Motor neuron (in vitro differentiated cells): Measurements from ENCODE around the gene OGT. TPM values are rescaled to one million over a fixed set of nuclear protein-coding genes. Genes with fewer than 3 reads are reported as not detected.
"Not testable (repeated sequence)": the region's sequence is repeated elsewhere in the genome, so short reads cannot be mapped to it uniquely, and the experiment has no call there.

Source experiments
- ATAC-seq, 8 experiments: fragments of 200-7000 bp; cut with Tn5 transposase; replicated peaks in 6 of 8; 2 replicates each; pipeline ENCODE4 v1.8.0; 2021; ENCODE audit warnings: mild to moderate bottlenecking in 8 of 8, moderate library complexity in 8 of 8
- H3K27ac ChIP-seq, 2 donors: fragments of 250-450 bp; sonication (Bioruptor Pico); 2 replicates each; pipeline ENCODE4 v1.9.0; 2021; ENCODE audit warnings: antibody characterized with exemption in 2 of 2, mild to moderate bottlenecking in 2 of 2, moderate library complexity in 1 of 2
- H3K4me1 ChIP-seq, 2 donors: fragments of 250-450 bp; sonication (Bioruptor Pico); replicated peaks in 1 of 2; 2 replicates each; pipeline ENCODE4 v1.6.1; 2021; ENCODE audit warnings: antibody characterized with exemption in 2 of 2, mild to moderate bottlenecking in 2 of 2, moderate library complexity in 1 of 2
- H3K4me3 ChIP-seq, 5 donors: fragments of 250-450 bp; sonication (Bioruptor Pico); 2 replicates each; pipeline ENCODE4 v1.9.0; 2021; ENCODE audit warnings: antibody characterized with exemption in 5 of 5, mild to moderate bottlenecking in 5 of 5, moderate library complexity in 4 of 5
- WGBS, 10 experiments: fragments of 450-650 bp; shearing (Covaris generic); methylation state at CpG; one replicate each; pipeline ENCODE4 v1.0.0; 2022; 5-methylcytosine and 5-hydroxymethylcytosine counted together
- in situ Hi-C, 9 experiments: fragments of 400-800 bp; cut with MboI; loops; one replicate each; pipeline ENCODE4 v1.15.0; 2021; ENCODE audit warnings: low sequenced_read_pairs in 9 of 9, low pct_unique_long_range_greater_than_20kb in 2 of 9; ENCODE audit not compliant: unreplicated experiment in 9 of 9
- total RNA-seq, 8 experiments: library from RNA; unstranded; fragments of 300-600 nt; gene quantifications; 2 replicates each; pipeline versions ENCODE4 v1.2.3 to v1.2.4, GENCODE V29; 2022

Gene OGT
- total RNA-seq, 8 experiments from 2014 or later = 52.6 to 285 (median 97.7) TPM

DNA sequence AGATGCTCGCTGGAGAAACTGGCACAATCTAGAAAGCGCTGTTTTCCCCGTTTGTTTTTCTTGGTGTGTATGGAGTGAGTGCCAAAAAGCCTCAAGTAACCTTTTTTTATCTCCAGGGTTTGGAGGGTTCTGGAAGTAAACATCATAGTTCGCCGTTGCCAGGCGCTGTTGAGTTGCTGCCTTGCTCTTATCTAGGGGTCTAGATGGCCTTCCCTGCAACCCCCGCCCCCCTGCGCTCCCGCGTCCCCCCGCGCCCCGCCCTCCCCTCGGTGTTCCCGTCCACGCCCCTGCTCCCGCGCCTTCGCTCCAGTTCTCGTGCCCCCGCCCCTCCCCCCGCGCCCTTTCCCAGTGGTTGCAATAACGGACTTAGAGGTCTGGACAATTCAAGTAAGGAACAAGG, 44.8 kb downstream of the OGT start:
- Histone ChIP-seq H3K4me1 (no peaks in the 10 kb centered on the region), H3K4me3 (no peak overlapping the region), H3K27ac (no peak overlapping the region)
- WGBS, 10 experiments = 60 to 100% methylated on average over 1 of the region's 24 CpGs; no CpG with 5 or more reads in 8 of the 10 experiments
- no peak for ATAC-seq
- in situ Hi-C loops = no loop called here

GRCh38 chrX:71578253-71579135, 45.6 kb downstream of the OGT start, which contains the start of gene GCNA:
GCNA (plus strand) TSS chrX:71578437; CDS start chrX:71580822, 2,385 bp downstream.
- Histone ChIP-seq H3K27ac (no peak within 1 kb of the TSS), H3K4me1 (no peaks in the 10 kb centered on the region), H3K4me3 (no peak within 1 kb of the TSS)
- ATAC-seq = no peak
- 89 to 100% (median 100%) methylated on average over 2 to 6 of the region's 48 CpGs; no CpG with 5 or more reads in 7 of the 10 experiments for WGBS, 10 experiments
- in situ Hi-C loops = no loop called here

DNA sequence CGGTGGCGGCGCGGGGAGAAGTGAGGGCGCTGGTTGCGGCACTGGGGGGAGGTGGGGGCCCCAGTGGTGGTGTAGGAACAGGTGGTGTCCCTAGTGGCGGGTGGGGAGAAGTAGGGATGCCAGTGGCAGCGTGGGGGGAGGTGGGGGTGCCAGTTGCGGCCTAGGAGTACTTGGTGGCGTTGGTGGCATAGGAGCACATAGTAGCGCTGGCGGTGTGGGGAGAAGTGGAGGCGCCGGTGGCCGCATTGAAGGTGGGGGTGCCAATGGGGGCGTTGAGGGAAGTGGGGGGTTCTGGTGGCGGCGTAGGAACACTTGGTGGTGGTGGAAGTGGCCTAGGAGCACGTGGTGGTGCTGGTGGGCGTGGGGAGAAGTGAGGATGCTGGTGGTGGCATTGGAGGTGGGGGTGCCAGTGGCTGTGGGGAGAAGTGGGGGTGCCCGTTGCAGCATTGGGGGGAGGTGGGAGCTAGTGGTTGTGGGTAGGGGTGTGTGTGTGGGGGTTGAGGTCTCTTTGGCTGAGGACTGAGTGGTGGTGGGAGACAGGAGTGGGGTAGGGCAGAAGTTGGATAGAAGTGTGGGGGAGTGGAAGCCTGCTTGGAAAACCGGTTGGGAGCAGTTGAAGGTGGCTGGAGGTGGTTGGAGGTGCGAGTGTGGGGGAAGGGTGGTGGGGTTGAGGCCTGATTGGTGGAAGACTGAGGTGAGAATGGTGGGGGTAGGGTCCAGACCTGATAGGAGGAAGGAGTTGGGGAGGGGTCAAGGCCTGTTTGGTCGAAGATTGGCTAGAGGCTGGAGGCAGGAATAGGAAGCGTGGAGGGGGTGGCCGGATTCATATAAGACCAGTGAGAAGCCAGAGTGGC, 46.5 kb downstream of the OGT start:
- H3K27ac ChIP-seq = no peak overlapping the region
- H3K4me1 ChIP-seq = no peaks in the 10 kb centered on the region
- H3K4me3 ChIP-seq = no peak overlapping the region
- no CpG with 5 or more reads among the region's 26 CpGs for WGBS, 10 experiments
- in situ Hi-C loops = no loop called here
- ATAC-seq = no peak

DNA sequence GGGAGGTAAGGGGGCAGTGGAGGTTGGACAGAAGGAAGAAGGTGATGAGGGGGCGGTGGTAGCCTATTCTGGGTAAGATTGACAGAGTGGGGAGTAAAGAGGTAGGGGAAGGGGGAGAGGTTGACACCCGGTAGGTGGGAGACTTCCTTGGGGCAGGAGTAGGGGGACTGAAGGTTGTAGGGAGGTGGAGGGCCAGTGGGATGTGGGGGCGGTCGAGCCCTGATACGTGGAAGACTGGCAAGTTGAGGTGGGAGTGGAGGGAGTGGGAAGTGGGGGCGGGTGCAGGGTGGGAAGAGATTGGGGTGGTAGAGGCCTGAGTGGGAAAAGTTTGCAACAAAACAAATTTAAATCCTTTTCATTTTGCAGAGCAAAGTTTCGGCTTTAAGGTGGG, 47.1 kb downstream of the OGT start:
- in situ Hi-C loops = no loop called here
- no peak overlapping the region for H3K4me3 ChIP-seq
- H3K4me1 ChIP-seq = no peaks in the 10 kb centered on the region
- WGBS, 10 experiments = 83% methylated on average over 1 of the region's 7 CpGs; no CpG with 5 or more reads in 9 of the 10 experiments
- ATAC-seq = no peak
- H3K27ac ChIP-seq = no peak overlapping the region

- H3K4me1 ChIP-seq = no peaks in the 10 kb centered on the region
- H3K27ac ChIP-seq = no peak overlapping the region
- in situ Hi-C loops = no loop called here
- 42 to 100% (median 64%) methylated on average over 1 to 4 of the region's 5 CpGs; no CpG with 5 or more reads in 2 of the 10 experiments for WGBS, 10 experiments
- ATAC-seq = no peak
- no peak overlapping the region for H3K4me3 ChIP-seq
Measured at GRCh38 chrX:71581210-71581609, 48.3 kb downstream of the OGT start.

- in situ Hi-C loops = no loop called here
- 50 to 100% (median 63%) methylated on average over 1 of the region's 2 CpGs; no CpG with 5 or more reads in 7 of the 10 experiments for WGBS, 10 experiments
- Histone ChIP-seq H3K4me3 (no peak overlapping the region), H3K4me1 (no peaks in the 10 kb centered on the region), H3K27ac (no peak overlapping the region)
- no peak for ATAC-seq
Measured at GRCh38 chrX:71586929-71587328, 54.0 kb downstream of the OGT start.

DNA sequence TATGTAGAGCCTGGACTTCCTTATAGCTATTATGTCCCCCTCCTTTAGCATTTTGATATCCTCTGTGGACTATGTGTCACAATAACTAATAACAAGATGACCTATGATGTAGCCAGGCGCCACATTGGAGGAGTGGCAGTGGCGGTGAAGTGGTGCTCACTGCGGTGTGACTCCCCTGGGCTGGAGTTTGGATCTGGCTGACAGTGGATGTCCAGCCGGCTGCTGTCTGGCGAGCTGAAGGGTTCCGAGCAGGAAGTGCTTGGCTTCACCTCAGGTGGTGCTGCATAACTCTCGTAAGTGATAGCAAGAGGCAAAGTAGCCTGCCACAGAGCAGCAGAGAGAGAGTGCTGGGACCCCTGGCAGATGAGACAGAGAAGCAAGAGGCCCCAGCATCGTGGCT, 60.3 kb downstream of the OGT start:
- in situ Hi-C loops, H3K4me3 ChIP-seq, H3K27ac ChIP-seq, ATAC-seq, H3K4me1 ChIP-seq: not testable (repeated sequence)
- WGBS, 10 experiments = no CpG with 5 or more reads among the region's 8 CpGs

DNA sequence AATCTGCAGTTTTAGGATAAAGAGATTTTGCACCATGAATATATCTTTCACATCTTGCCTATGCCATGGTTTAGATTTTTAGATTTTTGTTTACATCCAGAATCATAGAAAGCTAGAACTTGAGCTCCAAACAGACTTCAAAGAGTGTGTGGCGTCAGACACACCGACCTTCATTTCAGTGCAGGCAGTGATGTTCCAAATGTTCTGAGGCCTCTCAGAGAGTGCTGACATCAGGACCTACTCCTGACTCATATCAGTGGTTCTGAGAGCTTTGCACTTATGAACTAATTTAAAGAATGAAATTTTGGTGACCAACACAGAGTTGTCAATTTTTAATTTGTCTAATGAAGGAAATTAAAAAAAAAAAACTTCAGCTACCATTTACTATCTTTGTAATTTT, 67.1 kb downstream of the OGT start:
- ATAC-seq = no peak
- no peaks in the 10 kb centered on the region for H3K4me1 ChIP-seq
- no peak overlapping the region for H3K4me3 ChIP-seq
- in situ Hi-C loops = no loop called here
- H3K27ac ChIP-seq = no peak overlapping the region
- WGBS, 10 experiments = 75 to 100% (median 88%) methylated on average over 1 to 2 of the region's 2 CpGs; no CpG with 5 or more reads in 5 of the 10 experiments

- no peaks in the 10 kb centered on the region for H3K4me1 ChIP-seq
- ATAC-seq = no peak
- H3K4me3 ChIP-seq = no peak overlapping the region
- no peak overlapping the region for H3K27ac ChIP-seq
- WGBS, 10 experiments = 71 to 100% (median 88%) methylated on average over 4 to 14 of the region's 33 CpGs; no CpG with 5 or more reads in 6 of the 10 experiments
- in situ Hi-C loops = no loop called here
Measured at GRCh38 chrX:71603618-71604017, 70.7 kb downstream of the OGT start.

DNA sequence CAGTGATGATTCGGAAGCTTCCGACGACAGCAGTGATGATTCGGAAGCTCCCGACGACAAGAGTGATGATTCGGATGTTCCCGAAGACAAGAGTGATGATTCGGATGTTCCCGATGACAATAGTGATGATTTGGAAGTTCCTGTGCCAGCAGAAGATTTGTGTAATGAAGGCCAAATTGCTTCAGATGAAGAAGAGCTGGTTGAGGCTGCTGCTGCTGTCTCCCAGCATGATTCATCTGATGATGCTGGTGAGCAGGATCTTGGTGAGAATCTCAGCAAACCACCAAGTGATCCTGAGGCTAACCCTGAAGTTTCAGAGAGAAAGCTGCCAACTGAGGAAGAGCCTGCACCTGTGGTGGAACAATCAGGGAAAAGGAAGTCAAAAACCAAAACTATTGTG, 71.2 kb downstream of the OGT start:
- H3K4me1 ChIP-seq = no peaks in the 10 kb centered on the region

DNA sequence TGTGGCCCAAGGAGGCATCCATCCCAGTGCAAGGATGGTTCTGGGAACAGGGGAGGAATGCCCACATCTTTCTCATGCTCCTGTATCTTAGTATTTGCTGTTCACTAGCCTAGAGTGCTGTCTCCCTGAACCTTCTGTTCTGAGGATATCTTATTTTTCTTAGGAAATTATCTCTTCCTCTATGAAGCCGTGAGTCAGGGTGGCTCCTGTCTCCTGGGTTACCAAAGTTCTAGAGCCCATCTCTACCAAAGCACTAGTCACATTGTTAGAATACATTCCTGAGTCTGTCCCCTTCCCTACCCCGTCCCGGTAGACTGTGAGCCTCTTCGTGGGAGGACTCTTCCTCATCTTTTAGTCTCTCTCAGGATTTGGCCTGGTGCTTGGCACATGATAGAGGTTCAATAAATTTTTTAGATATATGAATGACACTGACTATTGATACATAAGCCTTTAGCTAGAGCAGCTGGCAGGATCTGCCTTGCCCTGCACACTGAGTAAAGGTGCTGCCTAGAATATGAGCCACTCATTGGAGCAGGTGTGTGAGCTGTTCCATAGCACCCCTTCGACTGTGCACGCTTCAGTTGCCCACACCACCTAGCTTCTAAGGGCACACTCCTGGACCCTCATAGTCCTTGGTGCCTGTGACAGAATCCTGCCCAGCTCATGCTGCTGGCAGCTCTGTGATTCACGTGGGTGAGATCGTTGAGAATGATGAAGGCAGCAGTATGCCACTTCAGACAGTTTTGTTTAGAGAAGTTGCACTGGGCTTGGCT, 72.1 kb downstream of the OGT start:
- ATAC-seq = no peak
- 0 to 100% (median 39%) methylated on average over 1 to 6 of the region's 8 CpGs; no CpG with 5 or more reads in 7 of the 10 experiments for WGBS, 10 experiments
- Histone ChIP-seq H3K4me3 (no peak overlapping the region), H3K4me1 (no peaks in the 10 kb centered on the region), H3K27ac (no peak overlapping the region)
- in situ Hi-C loops = no loop called here

More for the DNA sequence above, 71.2 kb downstream of the OGT start:
- in situ Hi-C loops = no loop called here
- no peak for ATAC-seq
- no peak overlapping the region for H3K4me3 ChIP-seq
- 70 to 100% methylated on average over 1 to 2 of the region's 10 CpGs; no CpG with 5 or more reads in 8 of the 10 experiments for WGBS, 10 experiments
- H3K27ac ChIP-seq = no peak overlapping the region

DNA sequence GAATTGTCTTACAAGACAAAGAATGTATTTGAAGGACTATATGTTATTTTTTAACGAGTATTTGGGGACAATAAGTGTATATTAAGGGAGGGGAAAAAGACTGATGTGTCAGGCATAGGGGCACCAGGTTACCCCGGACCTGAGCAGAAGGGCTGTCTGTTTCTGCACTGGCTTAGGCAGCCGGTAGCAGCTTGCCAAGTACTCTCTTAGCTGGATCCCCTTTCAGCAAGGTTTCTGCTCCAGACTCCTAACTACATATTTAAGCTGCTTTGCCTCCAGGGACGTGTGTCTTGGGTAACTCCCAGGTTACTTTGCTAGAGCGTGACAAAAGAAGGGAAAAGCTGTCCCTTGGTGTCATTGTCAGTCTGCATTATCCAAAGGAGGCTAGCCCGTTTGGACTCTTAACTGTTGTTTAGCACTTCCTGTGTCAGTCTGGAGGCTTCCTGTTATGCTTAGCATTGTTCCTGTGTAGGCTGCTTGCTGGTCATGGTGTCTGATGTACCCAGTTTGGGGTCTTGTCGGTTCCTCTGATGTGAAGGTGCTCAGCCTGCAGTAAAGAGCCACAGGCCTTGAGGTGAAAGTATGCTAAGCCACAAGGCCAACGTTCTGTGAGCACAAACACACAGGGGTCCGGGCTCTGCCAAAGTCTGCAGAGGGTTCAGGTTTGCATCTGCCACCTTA, 73.8 kb downstream of the OGT start:
- ATAC-seq = no peak
- 40 to 100% (median 80%) methylated on average over 1 to 5 of the region's 9 CpGs; no CpG with 5 or more reads in 3 of the 10 experiments for WGBS, 10 experiments
- H3K4me3 ChIP-seq = no peak overlapping the region
- H3K4me1 ChIP-seq = no peaks in the 10 kb centered on the region
- H3K27ac ChIP-seq = no peak overlapping the region
- in situ Hi-C loops = no loop called here
